HG03103 (cell line): ENCODE results near the gene EIF4G3.
"Not testable (repeated sequence)": the region's sequence is repeated elsewhere in the genome, so short reads cannot be mapped to it uniquely, and the experiment has no call there.

Experiments used
- ATAC-seq: cut with Tn5 transposase; IDR thresholded peaks from one replicate; pipeline ENCODE4 v1.9.1; 2021; ENCODE audit warnings: low read depth; ENCODE audit not compliant: unreplicated experiment

Gene EIF4G3

GRCh38 chr1:20899154-20899972 is 277.3 kb downstream of the EIF4G3 start:
- ATAC-seq: no peak

DNA sequence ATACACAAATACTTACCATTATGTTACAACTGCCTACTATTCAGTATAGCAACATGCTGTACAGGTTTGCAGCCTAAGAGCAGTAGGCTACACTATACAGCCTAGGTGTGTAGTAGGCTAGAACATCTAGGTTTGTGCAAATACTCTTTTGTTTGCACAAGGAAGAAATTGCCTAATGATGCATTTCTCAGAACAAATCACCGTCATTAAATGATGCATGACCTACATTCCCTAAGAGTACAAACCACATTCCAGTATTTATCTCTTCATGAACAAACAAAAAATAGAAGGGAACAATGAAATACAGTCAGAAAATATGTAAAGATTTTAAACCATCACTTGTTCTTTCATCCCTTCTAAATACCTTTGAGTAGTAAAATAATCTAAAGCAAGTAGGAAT is 279.9 kb downstream of the EIF4G3 start:
- no peak for ATAC-seq

- ATAC-seq: no peak
These were observed 282.8 kb downstream of the EIF4G3 start for GRCh38 chr1:20893931-20894330.

DNA sequence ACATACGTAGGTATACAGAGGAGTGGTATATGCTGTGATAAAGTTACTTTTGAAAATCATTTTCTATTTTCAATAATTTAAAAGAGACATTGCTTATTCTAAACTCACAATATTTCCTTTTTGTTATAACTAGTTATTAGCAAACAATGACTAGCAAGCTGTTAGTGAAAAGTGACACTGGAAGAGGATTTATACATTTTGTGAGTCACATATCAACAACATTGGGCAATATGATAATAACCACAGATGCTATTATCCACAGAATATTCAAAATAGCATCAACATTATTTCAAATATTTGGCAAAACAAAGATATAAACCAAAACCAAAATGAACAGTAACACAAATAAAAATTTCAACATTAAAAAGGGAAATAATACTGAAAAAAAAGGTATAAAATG is 285.6 kb downstream of the EIF4G3 start:
- ATAC-seq: no peak

DNA sequence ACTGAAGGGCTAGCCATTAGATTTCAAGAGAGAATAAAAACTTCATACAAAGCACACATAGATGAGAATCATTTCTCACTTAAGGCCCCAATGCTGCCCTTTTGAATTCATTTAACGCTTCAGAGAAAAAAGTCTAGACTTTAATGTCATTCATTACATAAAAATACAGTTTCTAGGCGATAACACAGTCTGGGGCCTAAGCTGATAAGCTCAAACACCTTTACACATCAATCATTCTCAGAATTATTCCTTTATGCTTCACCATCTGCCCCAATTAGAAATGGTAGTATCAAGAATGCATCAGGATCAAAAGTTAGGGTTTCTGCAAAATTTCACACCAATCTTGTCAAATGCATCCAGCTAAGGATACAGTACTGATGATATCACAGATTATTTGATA is 289.5 kb downstream of the EIF4G3 start:
- ATAC-seq: no peak

- ATAC-seq: no peak
These were observed 291.6 kb downstream of the EIF4G3 start for GRCh38 chr1:20885121-20885520.

DNA sequence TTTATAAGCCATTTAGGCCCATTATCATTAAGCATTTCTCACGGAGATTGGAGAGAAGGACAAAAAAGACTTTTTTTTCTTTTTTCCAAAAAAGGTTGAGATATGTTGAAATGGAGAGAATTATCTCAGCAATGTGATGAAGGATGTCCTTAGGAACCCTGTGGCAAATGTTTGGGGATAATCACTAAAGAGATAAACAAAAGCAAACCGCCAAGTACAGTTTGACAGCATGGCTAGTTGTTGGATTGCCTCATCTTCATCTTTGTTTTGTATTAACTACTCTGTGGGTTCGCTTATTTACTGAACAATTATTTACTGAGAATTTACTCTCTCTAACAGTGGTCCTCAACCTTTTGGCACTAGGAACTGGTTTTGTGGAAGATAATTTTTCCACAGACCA is 292.2 kb downstream of the EIF4G3 start:
- ATAC-seq: no peak

DNA sequence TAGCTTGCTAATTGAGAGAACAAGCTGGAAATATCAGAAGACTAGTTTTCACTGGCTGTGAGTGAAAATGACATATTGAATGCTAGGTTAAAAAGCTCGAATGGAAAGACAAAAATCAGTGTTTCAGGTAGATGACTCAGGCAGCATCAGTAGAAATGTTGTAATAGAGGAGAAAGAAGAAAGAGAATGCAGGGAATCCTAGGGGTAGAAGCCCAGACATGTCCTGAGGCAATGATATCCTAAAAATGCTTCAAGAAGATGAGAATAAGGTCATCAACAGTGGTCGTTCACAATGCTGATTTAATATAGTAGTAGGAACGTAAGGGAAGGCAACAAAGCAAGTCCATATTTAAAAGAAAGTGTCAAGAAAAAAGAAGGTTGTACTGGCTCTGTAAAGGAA is 292.9 kb downstream of the EIF4G3 start:
- ATAC-seq: no peak

DNA sequence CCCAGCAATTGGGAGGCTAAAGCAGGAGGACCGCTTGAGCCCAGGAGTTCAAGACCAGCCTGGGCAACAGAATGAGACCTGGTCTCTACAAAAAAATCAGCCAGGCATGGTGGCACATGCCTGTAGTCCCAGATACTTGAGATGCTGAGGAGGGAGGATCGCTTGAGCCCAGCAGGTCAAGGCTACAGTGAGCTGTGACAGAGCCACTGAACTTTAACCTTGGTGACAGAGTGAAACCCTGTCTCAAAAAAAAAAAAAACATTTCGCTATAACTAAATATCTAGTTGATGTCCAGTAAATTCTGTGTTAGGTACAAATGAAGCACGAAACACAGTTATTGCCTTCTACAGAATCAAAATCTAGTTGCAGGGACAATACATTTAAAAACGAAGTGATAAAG is 293.9 kb downstream of the EIF4G3 start:
- no peak for ATAC-seq

- ATAC-seq: no peak
These were observed 297.9 kb downstream of the EIF4G3 start for GRCh38 chr1:20878799-20879198.

DNA sequence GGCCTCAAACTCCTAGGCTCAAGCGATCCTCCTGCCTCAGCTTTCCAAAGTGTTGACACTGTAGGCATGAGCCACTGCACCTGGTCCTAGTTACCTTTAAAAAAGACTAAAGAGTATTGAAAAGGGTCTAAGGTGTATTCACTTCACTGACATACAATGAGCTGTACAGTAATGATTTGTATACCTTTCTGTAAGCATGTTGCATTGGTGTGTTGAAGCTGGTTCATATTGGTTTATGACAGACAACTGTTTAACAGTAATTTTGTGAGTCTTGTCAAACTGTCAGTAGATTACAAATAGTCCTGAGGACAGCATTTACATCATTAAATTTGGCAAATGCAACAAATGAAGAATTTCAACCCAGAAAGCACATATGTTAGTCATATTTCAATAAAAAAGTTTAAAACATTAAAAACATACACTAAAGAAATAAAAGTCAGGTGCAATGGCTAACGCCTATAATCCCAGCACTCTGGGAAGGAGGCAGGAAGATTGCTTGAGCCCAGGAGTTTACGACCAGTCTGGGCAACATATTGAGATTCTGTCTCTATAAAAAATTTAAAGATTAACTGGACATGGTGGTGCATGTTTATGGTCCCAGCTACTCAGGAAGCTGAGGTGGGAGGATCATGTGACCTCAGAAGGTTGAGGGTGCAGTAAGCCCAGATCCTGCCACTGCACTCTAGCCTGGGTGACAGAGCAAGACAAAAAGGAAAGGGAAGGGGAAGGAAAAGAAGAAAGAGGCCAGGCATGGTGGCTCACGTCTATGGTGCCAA is 301.3 kb downstream of the EIF4G3 start:
- no peak for ATAC-seq

DNA sequence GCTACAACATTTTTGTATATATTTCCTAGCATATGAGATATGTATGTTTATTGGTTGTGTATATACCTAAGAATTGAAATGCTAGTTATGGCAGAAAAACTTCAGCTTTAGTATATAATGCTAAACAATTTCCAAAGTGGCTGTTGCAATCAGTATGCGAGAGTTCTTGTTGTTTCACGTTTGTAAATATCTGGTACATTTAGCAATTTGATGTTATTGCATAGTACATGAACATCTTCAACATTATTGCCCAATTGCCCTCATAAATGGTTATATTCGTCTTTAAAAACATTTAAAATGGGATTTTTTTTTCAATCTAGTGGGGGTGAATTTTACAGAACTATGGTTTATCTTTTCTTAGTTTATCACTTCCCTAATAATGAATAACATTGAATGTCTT is 303.4 kb downstream of the EIF4G3 start:
- no peak for ATAC-seq

GRCh38 chr1:20871419-20871818 is 305.3 kb downstream of the EIF4G3 start:
- no peak for ATAC-seq

- no peak for ATAC-seq
These were observed 306.0 kb downstream of the EIF4G3 start for GRCh38 chr1:20870718-20871117.

DNA sequence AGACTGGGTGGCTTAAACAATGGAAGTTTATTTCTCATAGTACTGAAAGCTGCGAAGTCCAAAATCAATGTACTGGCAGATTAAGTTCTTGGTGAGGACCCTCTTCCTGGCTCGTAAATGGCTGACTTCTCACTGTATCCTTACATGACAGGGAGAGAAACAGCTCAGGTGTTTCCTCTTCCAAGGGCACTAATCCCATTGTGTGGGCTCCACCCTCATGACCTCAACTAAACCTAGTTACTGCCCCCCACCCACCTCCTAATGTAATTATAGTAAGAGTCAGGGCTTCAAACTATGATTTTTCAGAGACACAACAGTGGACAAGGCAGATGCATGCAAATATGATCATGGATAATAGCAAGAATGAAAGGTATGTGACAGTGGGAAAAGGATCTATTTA is 308.4 kb downstream of the EIF4G3 start:
- no peak for ATAC-seq

GRCh38 chr1:20867847-20868246 is 308.9 kb downstream of the EIF4G3 start:
- no peak for ATAC-seq

DNA sequence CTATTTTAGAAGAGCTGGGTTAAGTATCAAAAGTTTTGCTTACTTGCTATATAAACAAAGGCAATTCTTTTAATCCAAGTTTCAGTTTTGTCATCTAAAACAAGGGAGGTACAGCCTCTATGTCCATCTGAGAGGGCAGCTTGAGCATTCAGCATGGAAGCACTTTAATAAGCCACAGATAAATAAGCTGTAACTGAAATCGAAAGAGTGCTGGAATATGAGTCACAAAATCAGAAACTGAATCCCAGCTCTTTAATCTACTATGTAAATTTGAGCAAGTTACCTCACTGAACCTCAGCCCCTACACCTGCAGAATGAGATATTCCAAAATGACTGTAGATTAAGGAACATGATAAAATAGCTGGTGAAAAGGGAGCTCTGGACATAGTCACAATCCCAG is 309.6 kb downstream of the EIF4G3 start:
- no peak for ATAC-seq

DNA sequence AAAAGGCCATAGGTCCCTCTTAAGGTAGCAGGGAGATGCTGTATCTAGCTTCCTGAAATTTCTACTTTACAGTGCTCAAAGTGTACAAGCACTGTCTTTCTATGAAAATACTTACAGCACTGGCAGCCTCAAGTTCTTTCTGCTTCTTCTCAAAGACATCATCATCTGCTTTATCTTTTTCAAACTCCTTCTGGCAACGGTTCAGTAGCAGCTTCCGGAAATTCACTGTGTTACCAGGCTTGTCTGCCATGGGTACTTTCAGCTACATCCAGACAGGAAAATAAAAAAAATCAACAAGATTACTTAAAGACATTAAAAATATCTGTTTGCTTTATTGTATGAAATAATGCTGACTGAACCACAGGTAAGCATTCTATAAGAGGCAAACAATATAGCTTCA is 311.7 kb downstream of the EIF4G3 start:
- ATAC-seq: no peak

GRCh38 chr1:20854529-20854928 is 322.2 kb downstream of the EIF4G3 start:
- ATAC-seq: no peak

- not testable (repeated sequence) for ATAC-seq
These were observed 324.9 kb downstream of the EIF4G3 start for GRCh38 chr1:20851791-20852190.

DNA sequence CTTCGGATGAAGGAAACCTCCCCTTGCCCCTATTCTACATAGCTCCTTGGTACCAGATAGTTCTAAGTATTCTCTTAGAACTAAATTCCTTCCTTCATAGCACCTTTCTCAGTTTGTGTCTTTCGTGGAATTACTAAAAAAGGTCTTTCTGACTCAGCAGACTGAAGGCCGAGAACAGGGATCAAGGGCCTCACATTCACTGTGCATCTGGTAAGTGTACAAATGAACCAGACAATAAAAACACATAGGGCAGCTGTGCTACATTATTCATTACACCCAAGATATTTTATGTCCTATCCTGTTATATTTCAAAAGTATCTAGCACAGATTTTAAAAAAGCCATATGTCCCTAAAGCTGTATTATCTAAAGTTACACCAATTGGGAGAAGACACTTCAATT is 326.7 kb downstream of the EIF4G3 start:
- ATAC-seq: no peak

- no peak for ATAC-seq
These were observed 327.6 kb downstream of the EIF4G3 start for GRCh38 chr1:20849100-20849499.
